Gastroesophageal sphincter (tissue), 4 donors: Measurements from ENCODE around the gene PDE4B. TPM values are rescaled to one million over a fixed set of nuclear protein-coding genes. Genes with fewer than 3 reads are reported as not detected.

Experiments used
- ATAC-seq: fragments of 150-250 bp; one replicate; pipeline ENCODE4 v1.9.1; 2016; ENCODE audit warnings: mild to moderate bottlenecking, moderate library complexity
- H3K27ac ChIP-seq, 4 donors: fragments of 200-600 bp; sonication (generic) in 3 of 4; 1 replicate in 3 of 4; 2 replicates in 1 of 4; pipeline ENCODE4 v1.5.1; 2016 to 2019
- H3K27me3 ChIP-seq: fragments of 200-600 bp; sonication (generic); one replicate; pipeline ENCODE4 v1.5.1; 2019
- H3K36me3 ChIP-seq, 2 donors: fragments of 200-600 bp; sonication (generic); one replicate each; pipeline ENCODE4 v1.5.1; 2019; ENCODE audit warnings: control low read depth in 1 of 2
- H3K4me1 ChIP-seq, 3 donors: fragments of 200-600 bp; sonication (generic); 1 replicate in 2 of 3; 2 replicates in 1 of 3; pipeline ENCODE4 v1.5.1; 2016 to 2019; ENCODE audit warnings: control low read depth in 2 of 3
- H3K4me3 ChIP-seq, 2 donors: fragments of 200-600 bp; sonication (generic); one replicate each; pipeline ENCODE4 v1.5.1; 2019; ENCODE audit warnings: mild to moderate bottlenecking in 1 of 2, moderate library complexity in 1 of 2
- H3K9me3 ChIP-seq, 3 donors: fragments of 200-600 bp; sonication (generic); one replicate each; pipeline ENCODE4 v1.5.1; 2017 to 2019; ENCODE audit warnings: control low read depth in 2 of 3
- EP300 ChIP-seq: sonication (generic); formaldehyde crosslinking; IDR thresholded peaks from one replicate; pipeline ENCODE4 v1.6.1; 2017; ENCODE audit warnings: antibody characterized with exemption, mild to moderate bottlenecking
- POLR2A ChIP-seq, 2 donors: fragments of 450-650 bp; IDR thresholded peaks; one replicate each; pipeline ENCODE4 v1.6.1; 2017; ENCODE audit warnings: antibody characterized with exemption in 2 of 2, mild to moderate bottlenecking in 2 of 2, moderate library complexity in 1 of 2
- POLR2AphosphoS5 ChIP-seq: sonication (generic); formaldehyde crosslinking; IDR thresholded peaks from one replicate; pipeline ENCODE4 v1.6.1; 2017; ENCODE audit warnings: antibody characterized with exemption
- WGBS, 2 donors: methylation state at CpG; one replicate each; pipeline ENCODE4 v1.1.5; 2018; ENCODE audit warnings: low coverage in 1 of 2; 5-methylcytosine and 5-hydroxymethylcytosine counted together
- total RNA-seq, 4 donors: library from RNA; depleted of rRNA; stranded (reverse); fragments of >200 nt; gene quantifications; one replicate each; pipeline ENCODE4 v1.1.0, GENCODE V29; 2016
- TF ChIP-seq, protein P1 (sequence below), 4 experiments: fragments of 200-600 bp in 2 of 4; fragments of 450-650 bp in 2 of 4; sonication (generic) in 1 of 4; IDR thresholded peaks; one replicate each; pipeline ENCODE4 v1.5.1; 2017 to 2019; ENCODE audit warnings: antibody characterized with exemption in 4 of 4, mild to moderate bottlenecking in 2 of 4, moderate library complexity in 2 of 4

Gene PDE4B
- total RNA-seq, 4 donors from 2014 or later = 5.9 to 16.2 (median 8.8) TPM

DNA sequence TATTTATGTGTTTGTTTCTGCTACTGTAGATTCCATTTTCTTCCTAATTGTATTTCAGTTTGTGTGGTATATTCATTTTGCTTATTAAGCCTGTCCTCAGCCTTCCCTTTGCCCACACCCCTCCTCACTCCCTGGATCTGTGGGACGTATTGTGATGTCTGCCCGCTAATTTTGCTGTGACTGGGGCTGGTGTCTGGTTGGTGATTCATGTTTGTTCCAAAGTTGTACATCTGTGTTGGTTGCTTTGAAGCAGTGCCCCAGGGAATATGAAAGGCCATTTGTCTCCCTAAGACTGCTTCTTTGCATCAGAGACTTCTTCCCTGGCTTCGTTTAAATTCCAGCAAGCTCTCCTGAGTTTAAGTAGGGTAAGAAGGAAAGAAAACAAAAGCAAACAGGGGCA, 451.7 kb downstream of the PDE4B start:
- no peak for TF ChIP-seq EP300
- TF ChIP-seq POLR2A (IDR thresholded peaks at IDR 0.05) = no peak
- TF ChIP-seq POLR2AphosphoS5 = no peak
- TF ChIP-seq, protein P1, sequence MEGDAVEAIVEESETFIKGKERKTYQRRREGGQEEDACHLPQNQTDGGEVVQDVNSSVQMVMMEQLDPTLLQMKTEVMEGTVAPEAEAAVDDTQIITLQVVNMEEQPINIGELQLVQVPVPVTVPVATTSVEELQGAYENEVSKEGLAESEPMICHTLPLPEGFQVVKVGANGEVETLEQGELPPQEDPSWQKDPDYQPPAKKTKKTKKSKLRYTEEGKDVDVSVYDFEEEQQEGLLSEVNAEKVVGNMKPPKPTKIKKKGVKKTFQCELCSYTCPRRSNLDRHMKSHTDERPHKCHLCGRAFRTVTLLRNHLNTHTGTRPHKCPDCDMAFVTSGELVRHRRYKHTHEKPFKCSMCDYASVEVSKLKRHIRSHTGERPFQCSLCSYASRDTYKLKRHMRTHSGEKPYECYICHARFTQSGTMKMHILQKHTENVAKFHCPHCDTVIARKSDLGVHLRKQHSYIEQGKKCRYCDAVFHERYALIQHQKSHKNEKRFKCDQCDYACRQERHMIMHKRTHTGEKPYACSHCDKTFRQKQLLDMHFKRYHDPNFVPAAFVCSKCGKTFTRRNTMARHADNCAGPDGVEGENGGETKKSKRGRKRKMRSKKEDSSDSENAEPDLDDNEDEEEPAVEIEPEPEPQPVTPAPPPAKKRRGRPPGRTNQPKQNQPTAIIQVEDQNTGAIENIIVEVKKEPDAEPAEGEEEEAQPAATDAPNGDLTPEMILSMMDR (IDR thresholded peaks at IDR 0.05) = no peak
- no peak for ATAC-seq
- Histone ChIP-seq H3K27ac (no peak overlapping the region), H3K4me3 (no peak overlapping the region), H3K27me3 (no peaks in the 10 kb centered on the region), H3K4me1 (peaks cover 0 to 4% (median 0%) of the 10 kb centered on the region in 3 donors), H3K9me3 (no peaks in the 10 kb centered on the region), H3K36me3 (no peaks in the 10 kb centered on the region)
- 73% methylated on average over 3 of the region's 3 CpGs; no CpG with 5 or more reads in 1 of the 2 donors for WGBS, 2 donors

DNA sequence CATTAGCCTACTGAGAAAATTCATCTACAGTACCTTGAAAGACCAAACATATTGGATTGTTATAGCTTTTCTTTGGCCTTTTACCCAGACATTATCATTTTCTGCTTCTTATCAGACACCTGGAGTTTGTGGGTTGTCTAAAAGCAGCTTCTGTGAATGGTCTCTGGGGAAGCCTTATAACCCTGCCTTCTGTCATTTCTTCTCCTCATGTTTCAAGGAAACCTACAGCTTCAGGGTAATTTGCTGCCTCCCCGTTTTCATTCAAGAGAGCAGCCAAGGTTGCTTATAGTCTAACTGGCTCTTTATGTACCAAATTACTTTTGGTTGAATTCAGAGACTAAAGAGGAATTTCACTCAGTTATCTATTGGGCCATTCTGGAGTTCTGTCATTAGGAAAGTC, 453.0 kb downstream of the PDE4B start:
- peaks cover 0 to 4% (median 0%) of the 10 kb centered on the region in 3 donors for H3K4me1 ChIP-seq
- H3K4me3 ChIP-seq = no peak overlapping the region
- TF ChIP-seq POLR2A (IDR thresholded peaks at IDR 0.05) (no peak), POLR2AphosphoS5 (no peak), EP300 (no peak)
- TF ChIP-seq, protein P1 (IDR thresholded peaks at IDR 0.05) = no peak
- WGBS, 2 donors = 60 to 100% methylated on average over 1 of the region's 1 CpG
- no peaks in the 10 kb centered on the region for H3K9me3 ChIP-seq
- no peak overlapping the region for H3K27ac ChIP-seq
- no peak for ATAC-seq
- no peaks in the 10 kb centered on the region for H3K36me3 ChIP-seq
- no peaks in the 10 kb centered on the region for H3K27me3 ChIP-seq

DNA sequence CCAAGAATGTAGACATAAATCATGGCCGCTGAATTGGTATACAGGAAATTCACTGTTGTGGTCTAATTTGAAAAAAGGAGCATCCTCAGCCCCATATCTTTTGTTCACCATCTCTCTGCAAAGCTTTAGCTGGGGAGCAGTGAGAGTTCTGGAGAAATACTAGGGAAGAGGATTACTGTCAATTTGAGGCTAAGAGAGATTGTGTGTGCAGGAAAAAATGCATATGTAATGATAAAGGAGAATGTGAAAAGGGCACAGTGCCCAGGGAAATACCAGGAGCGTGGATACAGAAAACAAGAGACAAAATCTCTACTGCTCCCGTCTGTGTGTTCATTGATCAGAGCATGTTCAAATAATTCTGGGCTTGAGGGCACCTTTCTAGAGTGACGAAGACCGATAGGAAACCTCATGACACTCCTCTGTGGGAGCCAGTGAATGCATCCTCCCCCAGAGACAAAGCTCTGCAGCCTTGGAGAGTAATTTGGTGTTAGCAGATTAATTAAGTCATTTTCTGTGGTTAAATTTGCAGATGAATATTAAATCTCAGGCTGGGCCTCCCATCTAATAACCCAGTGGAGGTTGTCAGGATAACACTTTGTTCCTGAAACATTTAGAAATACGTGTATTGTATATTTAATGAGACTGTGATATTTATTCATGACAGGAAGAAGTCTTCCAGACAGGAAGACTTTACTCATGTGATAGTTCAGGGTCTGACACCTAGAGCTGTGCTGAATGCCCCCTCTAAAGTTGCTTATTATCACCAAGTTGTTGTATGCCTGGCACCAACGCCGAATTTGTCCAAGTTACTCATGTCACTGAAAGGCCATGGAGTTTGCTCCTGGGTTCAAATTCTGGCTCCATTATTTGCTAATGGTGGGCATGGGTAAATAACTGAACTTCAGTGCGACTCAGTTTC, 453.9 kb downstream of the PDE4B start:
- TF ChIP-seq EP300 (no peak), POLR2AphosphoS5 (no peak), POLR2A (IDR thresholded peaks at IDR 0.05) (no peak)
- TF ChIP-seq, protein P1 (IDR thresholded peaks at IDR 0.05) = no peak
- ATAC-seq = no peak
- 51 to 80% methylated on average over 4 to 6 of the region's 9 CpGs for whole genome bisulfite sequencing, 2 donors
- Histone ChIP-seq H3K27ac (no peak overlapping the region), H3K27me3 (no peaks in the 10 kb centered on the region), H3K4me1 (peaks cover 0 to 4% (median 0%) of the 10 kb centered on the region in 3 donors), H3K9me3 (no peaks in the 10 kb centered on the region), H3K4me3 (no peak overlapping the region), H3K36me3 (no peaks in the 10 kb centered on the region)

GRCh38 chr1:66247415-66248208, 454.9 kb downstream of the PDE4B start:
- peaks cover 0 to 4% (median 0%) of the 10 kb centered on the region in 3 donors for H3K4me1 ChIP-seq
- H3K27me3 ChIP-seq = no peaks in the 10 kb centered on the region
- no peak overlapping the region for H3K27ac ChIP-seq
- TF ChIP-seq, protein P1 (IDR thresholded peaks at IDR 0.05) = no peak
- no peak for TF ChIP-seq POLR2A (IDR thresholded peaks at IDR 0.05)
- no peak for TF ChIP-seq EP300
- no peak for TF ChIP-seq POLR2AphosphoS5
- 89 to 96% methylated on average over 8 to 11 of the region's 11 CpGs for WGBS, 2 donors
- H3K9me3 ChIP-seq = no peaks in the 10 kb centered on the region
- H3K4me3 ChIP-seq = no peak overlapping the region
- no peaks in the 10 kb centered on the region for H3K36me3 ChIP-seq
- ATAC-seq = no peak
